ENCODE results near the gene RPRD2. TPM values are rescaled to one million over a fixed set of nuclear protein-coding genes. Genes with fewer than 3 reads are reported as not detected.
"Not testable (repeated sequence)": the region's sequence is repeated elsewhere in the genome, so short reads cannot be mapped to it uniquely, and the experiment has no call there.

Gene RPRD2
- total and polyA plus RNA-seq, 2 of the 4 experiments (the other 2 are of a cell fraction), result 3.9 to 11.6 TPM

GRCh38 chr1:150392627-150393026 is 28.7 kb downstream of the RPRD2 start:
- Histone ChIP-seq H3K27ac (ENCODE audit: insufficient read depth, low read length) (no peak overlapping the region), H3K9ac (ENCODE audit: low read depth, low read length) (no peak overlapping the region), H2BK15ac (ENCODE audit: low read depth, low read length) (no peak overlapping the region), H2BK5ac (ENCODE audit: low read depth, low read length, poor library complexity, severe bottlenecking) (no peak overlapping the region), H4K20me1 (ENCODE audit: insufficient read depth, low read length) (peaks cover 16% of the 10 kb centered on the region), H3K4ac (ENCODE audit: low read depth, low read length) (no peak overlapping the region), H4K5ac (ENCODE audit: low read depth, low read length) (no peak overlapping the region), H2AFZ (replicated peaks; ENCODE audit: low read length, poor library complexity) (no peak overlapping the region), H4K91ac (ENCODE audit: insufficient read depth, low read depth, low read length) (no peak overlapping the region), H3K18ac (ENCODE audit: low read depth, low read length) (no peak overlapping the region), H3K14ac (replicated peaks; ENCODE audit: low read depth, low read length) (no peak overlapping the region), H3K4me2 (ENCODE audit: low read depth, low read length) (no peak overlapping the region), H3K27me3 (ENCODE audit: control insufficient read depth, insufficient read depth, low read length) (no peaks in the 10 kb centered on the region), H2BK120ac (ENCODE audit: low read depth, low read length) (no peak overlapping the region), H3K56ac (ENCODE audit: extremely low read depth, insufficient read depth, low read length) (no peak overlapping the region), H3K4me3 (ENCODE audit: insufficient read depth, low read depth, low read length) (no peak overlapping the region), H3K9me3 (ENCODE audit: control insufficient read depth, insufficient read depth, low read length) (no peaks in the 10 kb centered on the region), H3K36me3 (ENCODE audit: control insufficient read depth, insufficient read depth, low read length) (no peaks in the 10 kb centered on the region), H2BK20ac (ENCODE audit: low read depth, low read length) (no peak overlapping the region), H2AK9ac (replicated peaks; ENCODE audit: low read depth, low read length, poor library complexity) (no peak overlapping the region), H3K23ac (ENCODE audit: low read depth, low read length) (no peak overlapping the region), H3K9me1 (ENCODE audit: insufficient read depth, low read length) (peaks cover 4% of the 10 kb centered on the region; the same call in 1 of the 2 replicates), H3K79me1 (ENCODE audit: low read depth in 1 of 2, low read length in 2 of 2) (peaks cover 11 to 55% of the 10 kb centered on the region in 2 experiments), H4K8ac (ENCODE audit: low read depth in 2 of 2, low read length in 2 of 2) (no peak overlapping the region), H3K4me1 (ENCODE audit: control insufficient read depth, insufficient read depth, low read length) (peaks cover 1% of the 10 kb centered on the region; the same call in 1 of the 2 replicates), H2AK5ac (ENCODE audit: low read depth, low read length) (no peak overlapping the region)
- BruUV-seq (replicated peaks), result no TSS peak
- POLR2A ChIA-PET (ENCODE audit: unreplicated experiment), result no interaction called here
- in situ Hi-C loops (cut with MboI; ENCODE audit: low sequenced_read_pairs) (no loop called here), dilution Hi-C loops (cut with HindIII; ENCODE audit: low sequenced_read_pairs, unreplicated experiment) (no loop called here), intact Hi-C loops (cut with micrococcal nuclease) (no loop called here)
- TF ChIP-seq RCOR1 (IDR thresholded peaks at IDR 0.05; ENCODE audit: insufficient replicate concordance, low read length), result no peak
- no peak for TF ChIP-seq BHLHE40 (IDR thresholded peaks at IDR 0.05; ENCODE audit: low read depth, low read length)
- TF ChIP-seq SMC3 (IDR thresholded peaks at IDR 0.05; ENCODE audit: low read depth, low read length), result no peak
- no peak for TF ChIP-seq ELK1 (IDR thresholded peaks at IDR 0.05; ENCODE audit: borderline replicate concordance, low read depth, low read length)
- no peak for TF ChIP-seq NFE2L2 (IDR thresholded peaks at IDR 0.05; ENCODE audit: low read depth, low read length)
- TF ChIP-seq MAFK (IDR thresholded peaks at IDR 0.05; ENCODE audit: low read depth, low read length), result no peak
- no peak for TF ChIP-seq RAD21 (IDR thresholded peaks at IDR 0.05; ENCODE audit: low read length)
- CTCF ChIA-PET, result no interaction called here
- DNase-seq (no peak), ATAC-seq (ENCODE audit: low read depth) (no peak)
- no CpG with 5 or more reads among the region's 3 CpGs for WGBS, 2 experiments (ENCODE audit: extremely low coverage in 2 of 2, insufficient read length in 1 of 2)

GRCh38 chr1:150395115-150395514 is 31.2 kb downstream of the RPRD2 start:
- H2BK20ac ChIP-seq (ENCODE audit: low read depth, low read length); H3K14ac ChIP-seq (replicated peaks; ENCODE audit: low read depth, low read length); dilution Hi-C loops (cut with HindIII; ENCODE audit: low sequenced_read_pairs, unreplicated experiment); H3K18ac ChIP-seq (ENCODE audit: low read depth, low read length); CTCF ChIA-PET; H4K8ac ChIP-seq (ENCODE audit: low read depth in 2 of 2, low read length in 2 of 2); H4K5ac ChIP-seq (ENCODE audit: low read depth, low read length); H3K4me1 ChIP-seq (ENCODE audit: control insufficient read depth, insufficient read depth, low read length); H3K9me1 ChIP-seq (ENCODE audit: insufficient read depth, low read length); H3K9me3 ChIP-seq (ENCODE audit: control insufficient read depth, insufficient read depth, low read length); H3K56ac ChIP-seq (ENCODE audit: extremely low read depth, insufficient read depth, low read length); POLR2A ChIA-PET (ENCODE audit: unreplicated experiment); H4K91ac ChIP-seq (ENCODE audit: insufficient read depth, low read depth, low read length); H2BK15ac ChIP-seq (ENCODE audit: low read depth, low read length); H3K4ac ChIP-seq (ENCODE audit: low read depth, low read length); H2BK120ac ChIP-seq (ENCODE audit: low read depth, low read length); H3K4me3 ChIP-seq (ENCODE audit: insufficient read depth, low read depth, low read length); H2AK5ac ChIP-seq (ENCODE audit: low read depth, low read length); H3K27me3 ChIP-seq (ENCODE audit: control insufficient read depth, insufficient read depth, low read length); H3K4me2 ChIP-seq (ENCODE audit: low read depth, low read length); H3K9ac ChIP-seq (ENCODE audit: low read depth, low read length); H2BK5ac ChIP-seq (ENCODE audit: low read depth, low read length, poor library complexity, severe bottlenecking); H3K27ac ChIP-seq (ENCODE audit: insufficient read depth, low read length); DNase-seq; BruUV-seq (replicated peaks); H3K23ac ChIP-seq (ENCODE audit: low read depth, low read length); ATAC-seq (ENCODE audit: low read depth); H2AK9ac ChIP-seq (replicated peaks; ENCODE audit: low read depth, low read length, poor library complexity); H2AFZ ChIP-seq (replicated peaks; ENCODE audit: low read length, poor library complexity); intact Hi-C loops (cut with micrococcal nuclease); H3K36me3 ChIP-seq (ENCODE audit: control insufficient read depth, insufficient read depth, low read length); in situ Hi-C loops (cut with MboI; ENCODE audit: low sequenced_read_pairs): not testable (repeated sequence)
- WGBS, 2 experiments (ENCODE audit: extremely low coverage in 2 of 2, insufficient read length in 1 of 2), result no CpG with 5 or more reads among the region's 2 CpGs
- peaks cover 14% of the 10 kb centered on the region for H4K20me1 ChIP-seq (ENCODE audit: insufficient read depth, low read length)
- peaks cover 11 to 46% of the 10 kb centered on the region in 2 experiments for H3K79me1 ChIP-seq (ENCODE audit: low read depth in 1 of 2, low read length in 2 of 2)

Measured in IMR-90 (cell line).